Naive thymus-derived CD4-positive, alpha-beta T cell (primary cell): ENCODE data around the gene PRSS21. TPM values are rescaled to one million over a fixed set of nuclear protein-coding genes. Genes with fewer than 3 reads are reported as not detected.

Experiments
- ATAC-seq: fragments of 150-1000 bp; cut with Tn5 transposase; 2 replicates; pipeline ENCODE4 v1.10.0; 2021; ENCODE audit warnings: mild to moderate bottlenecking, moderate library complexity
- CTCF ChIA-PET: fragments of 350-600 bp; sonication (Branson Sonifier 250); formaldehyde crosslinking; loops from one replicate; lab custom pipeline; 2021; ENCODE audit warnings: antibody characterized with exemption; lab: Charles Lee
- POLR2A ChIA-PET: fragments of 350-600 bp; sonication (Branson Sonifier 250); formaldehyde crosslinking; loops from one replicate; lab custom pipeline; 2021; ENCODE audit warnings: antibody characterized with exemption, inconsistent platforms; lab: Charles Lee
- DNase-seq, 9 donors: peaks; one replicate each; pipeline versions ENCODE4 v3.0.0 to v3.0.0-alpha.2; 2020 to 2022; ENCODE audit warnings: mixed read lengths in 1 of 9
- H3K27ac ChIP-seq: one replicate; pipeline ENCODE4 v1.7.0; 2013; ENCODE audit warnings: mild to moderate bottlenecking, low read depth, low read length, moderate library complexity
- H3K27me3 ChIP-seq, 2 donors: one replicate each; pipeline ENCODE4 v1.7.0; 2013; ENCODE audit warnings: low read length in 2 of 2, mild to moderate bottlenecking in 2 of 2, moderate library complexity in 2 of 2; ENCODE audit not compliant: control insufficient read depth in 2 of 2, insufficient read depth in 2 of 2
- H3K36me3 ChIP-seq, 3 experiments: 1 replicate in 2 of 3; 2 replicates in 1 of 3; pipeline ENCODE4 v1.7.0; 2013; ENCODE audit warnings: low read length in 3 of 3, mild to moderate bottlenecking in 3 of 3, moderate library complexity in 1 of 3; ENCODE audit not compliant: insufficient read depth in 3 of 3, control insufficient read depth in 2 of 3
- H3K4me1 ChIP-seq, 2 donors: one replicate each; pipeline ENCODE4 v1.7.0; 2013; ENCODE audit warnings: low read length in 2 of 2, mild to moderate bottlenecking in 2 of 2, moderate library complexity in 1 of 2; ENCODE audit not compliant: control insufficient read depth in 2 of 2, insufficient read depth in 2 of 2
- H3K4me3 ChIP-seq: 2 replicates; pipeline ENCODE4 v1.7.0; 2013; ENCODE audit warnings: mild to moderate bottlenecking, low read length
- H3K9me3 ChIP-seq, 3 experiments: 1 replicate in 2 of 3; 2 replicates in 1 of 3; pipeline ENCODE4 v1.7.0; 2013; ENCODE audit warnings: low read length in 3 of 3; ENCODE audit not compliant: control insufficient read depth in 2 of 3
- H3K27ac Mint-ChIP-seq, 9 donors: one replicate each; pipeline ENCODE4 v1.8.0; 2020 to 2022; ENCODE audit warnings: mixed read lengths in 9 of 9, mild to moderate bottlenecking in 8 of 9, moderate library complexity in 5 of 9, inconsistent platforms in 2 of 9
- H3K27me3 Mint-ChIP-seq, 5 donors: one replicate each; pipeline ENCODE4 v1.8.0; 2021 to 2022; ENCODE audit warnings: mixed read lengths in 5 of 5, mild to moderate bottlenecking in 1 of 5
- H3K36me3 Mint-ChIP-seq, 5 donors: one replicate each; pipeline ENCODE4 v1.8.0; 2020 to 2022; ENCODE audit warnings: mixed read lengths in 5 of 5, mild to moderate bottlenecking in 3 of 5, inconsistent platforms in 1 of 5
- H3K4me1 Mint-ChIP-seq, 7 donors: one replicate each; pipeline ENCODE4 v1.8.0; 2020 to 2022; ENCODE audit warnings: mixed read lengths in 7 of 7, mild to moderate bottlenecking in 3 of 7, inconsistent platforms in 1 of 7
- H3K4me3 Mint-ChIP-seq, 10 donors: one replicate each; pipeline ENCODE4 v1.8.0; 2020 to 2022; ENCODE audit warnings: mild to moderate bottlenecking in 10 of 10, mixed read lengths in 10 of 10, moderate library complexity in 6 of 10, inconsistent platforms in 2 of 10
- H3K9me3 Mint-ChIP-seq, 11 donors: one replicate each; pipeline ENCODE4 v1.8.0; 2020 to 2022; ENCODE audit warnings: mixed read lengths in 11 of 11, mild to moderate bottlenecking in 4 of 11, inconsistent platforms in 1 of 11, moderate library complexity in 1 of 11
- intact Hi-C, 2 donors: fragments of 100-400 bp; cut with micrococcal nuclease; formaldehyde crosslinking; loops; one replicate each; pipeline ENCODE4 v1.15.1; 2023
- polyA plus RNA-seq, 2 donors: library from polyadenylated mRNA; unstranded; fragments of 300-500 nt; fragmentation: Illumina TruSeq; gene quantifications; one replicate each; pipeline ENCODE4 v1.2.3, GENCODE V29; 2021
- total RNA-seq, 6 experiments: library from RNA in 5 of 6; stranded (reverse) in 5 of 6; gene quantifications; 1 replicate in 5 of 6; 2 replicates in 1 of 6; pipeline ENCODE4 v1.2.3 and lab custom pipeline; 2021 to 2026

Gene PRSS21
- total and polyA plus RNA-seq, 7 experiments from 2014 or later: 1.1 to 11.2 (median 1.8) TPM; not detected in 1

DNA sequence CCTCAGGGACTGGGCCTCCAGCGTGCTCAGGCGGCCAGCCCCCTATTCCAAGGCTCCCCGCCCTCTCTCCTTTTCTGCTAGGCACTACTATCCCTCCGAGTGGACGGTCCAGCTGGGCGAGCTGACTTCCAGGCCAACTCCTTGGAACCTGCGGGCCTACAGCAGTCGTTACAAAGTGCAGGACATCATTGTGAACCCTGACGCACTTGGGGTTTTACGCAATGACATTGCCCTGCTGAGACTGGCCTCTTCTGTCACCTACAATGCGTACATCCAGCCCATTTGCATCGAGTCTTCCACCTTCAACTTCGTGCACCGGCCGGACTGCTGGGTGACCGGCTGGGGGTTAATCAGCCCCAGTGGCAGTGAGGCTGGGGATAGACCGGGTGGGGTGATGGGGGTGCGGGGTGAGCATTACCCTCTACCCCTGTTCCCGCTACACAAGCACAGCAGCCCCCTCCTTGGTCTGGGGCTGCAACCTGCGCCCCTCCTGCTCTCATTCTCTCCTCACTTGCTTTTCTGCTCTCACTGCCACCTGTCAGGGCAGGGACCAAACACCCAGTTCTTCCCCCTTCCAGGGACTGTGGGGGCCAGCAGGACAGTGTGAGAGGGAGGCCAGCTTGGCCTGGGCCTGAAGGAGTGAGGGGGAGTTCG lies 17.7 kb upstream of the PRSS21 start:
- H3K4me3 Mint-ChIP-seq: no peak overlapping the region
- no peak overlapping the region for H3K27ac Mint-ChIP-seq
- intact Hi-C loops: no loop called here
- H3K36me3 ChIP-seq: no peaks in the 10 kb centered on the region
- H3K4me3 ChIP-seq: no peak overlapping the region
- ChIA-PET POLR2A (interaction anchor here (1.0 kb wide), 1 partner anchor 81 kb away, joined by 6 read pairs; no protein-coding TSS in a partner anchor), CTCF (no interaction called here)
- DNase-seq (no peak), ATAC-seq (no peak)
- peaks cover 0 to 2% (median 0%) of the 10 kb centered on the region in 7 donors for H3K4me1 Mint-ChIP-seq
- peaks cover 5 to 19% (median 5%) of the 10 kb centered on the region in 5 donors for H3K27me3 Mint-ChIP-seq
- H3K9me3 ChIP-seq: peaks cover 0 to 8% (median 0%) of the 10 kb centered on the region in 3 experiments
- no peaks in the 10 kb centered on the region for H3K27me3 ChIP-seq
- peaks cover 0 to 17% (median 7%) of the 10 kb centered on the region in 11 donors for H3K9me3 Mint-ChIP-seq
- H3K36me3 Mint-ChIP-seq: peaks cover 0 to 9% (median 0%) of the 10 kb centered on the region in 5 donors
- no peak overlapping the region for H3K27ac ChIP-seq
- H3K4me1 ChIP-seq: no peaks in the 10 kb centered on the region

DNA sequence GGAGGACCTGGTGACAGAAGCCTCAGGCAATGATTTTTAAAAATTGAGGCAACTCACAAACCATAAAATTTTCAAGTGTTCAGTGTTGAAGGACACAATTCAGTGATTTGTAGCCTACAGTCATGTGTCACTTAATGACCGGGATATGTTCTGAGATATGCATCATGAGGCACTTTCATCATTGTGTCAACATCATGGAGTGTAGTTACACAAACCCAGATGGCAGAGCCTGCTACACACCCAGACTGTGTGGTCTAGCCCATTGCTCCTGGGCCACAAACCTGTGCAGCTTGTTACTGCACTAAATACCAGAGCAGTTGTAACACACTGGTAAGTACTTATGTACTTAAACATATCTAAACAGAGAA lies 17.2 kb upstream of the PRSS21 start:
- H3K27ac Mint-ChIP-seq: no peak overlapping the region
- no peak overlapping the region for H3K4me3 Mint-ChIP-seq
- H3K4me1 ChIP-seq: no peaks in the 10 kb centered on the region
- peak; percentile 47 for ATAC-seq
- H3K36me3 ChIP-seq: no peaks in the 10 kb centered on the region
- peaks cover 0 to 18% (median 10%) of the 10 kb centered on the region in 11 donors for H3K9me3 Mint-ChIP-seq
- peaks cover 0 to 13% (median 0%) of the 10 kb centered on the region in 3 experiments for H3K9me3 ChIP-seq
- peaks cover under 1 to 14% (median 5%) of the 10 kb centered on the region in 5 donors for H3K27me3 Mint-ChIP-seq
- intact Hi-C loops: no loop called here
- POLR2A ChIA-PET: interaction anchor here (1.0 kb wide), 1 partner anchor 82 kb away, joined by 6 read pairs; no protein-coding TSS in a partner anchor
- H3K27me3 ChIP-seq: no peaks in the 10 kb centered on the region
- DNase-seq: no peak
- no peak overlapping the region for H3K27ac ChIP-seq
- peaks cover 0 to 2% (median 0%) of the 10 kb centered on the region in 7 donors for H3K4me1 Mint-ChIP-seq
- CTCF ChIA-PET: interaction anchor here (0.6 kb wide), 1 partner anchor 659 kb away, joined by 4 read pairs; no protein-coding TSS in a partner anchor
- no peak overlapping the region for H3K4me3 ChIP-seq
- H3K36me3 Mint-ChIP-seq: peaks cover 0 to 9% (median 0%) of the 10 kb centered on the region in 5 donors

DNA sequence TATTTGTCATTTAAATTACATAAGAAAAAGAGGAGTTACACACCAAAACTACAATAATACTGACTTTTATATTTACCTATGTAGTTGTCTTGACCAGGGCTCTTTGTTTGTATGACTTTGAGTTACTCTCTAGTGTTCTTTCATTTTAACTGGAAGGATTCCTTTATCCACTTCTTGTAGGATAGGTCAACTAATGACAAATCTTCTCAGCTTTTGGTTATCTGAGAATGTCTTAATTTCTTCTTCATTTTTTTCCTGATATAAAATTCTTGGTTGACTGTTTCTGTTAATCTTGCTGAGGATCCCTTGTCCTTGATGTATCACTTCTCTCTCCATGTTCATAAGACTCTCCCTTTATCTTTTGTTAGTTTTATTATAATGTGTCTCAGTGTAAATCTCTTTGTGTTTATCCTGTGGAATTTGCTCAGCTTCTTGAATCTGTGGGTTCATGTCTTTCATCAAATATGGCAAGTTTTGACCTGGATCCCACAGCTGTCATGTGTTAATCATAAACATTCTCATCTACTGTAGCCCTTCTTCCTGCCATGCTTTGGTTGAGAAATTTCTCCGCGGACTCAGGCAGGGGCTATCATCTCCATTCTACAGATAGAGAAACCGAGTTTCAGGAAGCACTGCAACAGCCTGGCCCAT lies 13.4 kb upstream of the PRSS21 start:
- DNase-seq (no peak), ATAC-seq (no peak)
- no peak overlapping the region for H3K27ac ChIP-seq
- peaks cover 0 to 2% (median 0%) of the 10 kb centered on the region in 7 donors for H3K4me1 Mint-ChIP-seq
- peaks cover 7 to 17% (median 11%) of the 10 kb centered on the region in 5 donors for H3K27me3 Mint-ChIP-seq
- no peaks in the 10 kb centered on the region for H3K4me1 ChIP-seq
- no peak overlapping the region for H3K27ac Mint-ChIP-seq
- no peaks in the 10 kb centered on the region for H3K36me3 ChIP-seq
- ChIA-PET CTCF (no interaction called here), POLR2A (interaction anchor here (0.5 to 0.7 kb wide), 2 partner anchors 55 to 1534 kb away, joined by 3 read pairs; no protein-coding TSS in a partner anchor)
- peaks cover 0 to 13% (median 0%) of the 10 kb centered on the region in 3 experiments for H3K9me3 ChIP-seq
- H3K9me3 Mint-ChIP-seq: peaks cover 0 to 20% (median 10%) of the 10 kb centered on the region in 11 donors
- H3K36me3 Mint-ChIP-seq: peaks cover 0 to 10% (median 0%) of the 10 kb centered on the region in 5 donors
- intact Hi-C loops: no loop called here
- no peak overlapping the region for H3K4me3 Mint-ChIP-seq
- no peak overlapping the region for H3K4me3 ChIP-seq
- H3K27me3 ChIP-seq: no peaks in the 10 kb centered on the region

DNA sequence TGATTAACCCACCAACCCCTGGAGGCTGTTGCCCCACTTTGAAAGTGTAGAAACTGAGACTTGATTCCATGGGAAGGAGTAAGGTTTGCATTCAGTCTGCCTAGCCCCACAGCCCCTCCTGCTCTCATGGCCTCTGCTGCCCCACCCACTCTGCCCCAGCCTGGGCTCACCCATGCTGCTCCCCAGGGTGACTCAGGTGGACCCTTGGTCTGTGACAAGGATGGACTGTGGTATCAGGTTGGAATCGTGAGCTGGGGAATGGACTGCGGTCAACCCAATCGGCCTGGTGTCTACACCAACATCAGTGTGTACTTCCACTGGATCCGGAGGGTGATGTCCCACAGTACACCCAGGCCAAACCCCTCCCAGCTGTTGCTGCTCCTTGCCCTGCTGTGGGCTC lies 12.3 kb upstream of the PRSS21 start:
- H3K27ac ChIP-seq: no peak overlapping the region
- no peak overlapping the region for H3K4me3 ChIP-seq
- Mint-ChIP-seq H3K27me3 (peaks cover 7 to 21% (median 18%) of the 10 kb centered on the region in 5 donors), H3K27ac (no peak overlapping the region), H3K4me1 (peaks cover 0 to 2% (median 0%) of the 10 kb centered on the region in 7 donors), H3K4me3 (no peak overlapping the region), H3K36me3 (peaks cover 0 to 14% (median 3%) of the 10 kb centered on the region in 5 donors), H3K9me3 (peaks cover 0 to 29% (median 12%) of the 10 kb centered on the region in 11 donors)
- no peaks in the 10 kb centered on the region for H3K36me3 ChIP-seq
- no peak for DNase-seq
- ChIA-PET POLR2A (no interaction called here), CTCF (no interaction called here)
- peaks cover 0 to 13% (median 0%) of the 10 kb centered on the region in 3 experiments for H3K9me3 ChIP-seq
- H3K4me1 ChIP-seq: no peaks in the 10 kb centered on the region
- no peak for ATAC-seq
- intact Hi-C loops: no loop called here
- H3K27me3 ChIP-seq: no peaks in the 10 kb centered on the region

- H3K4me1 ChIP-seq: no peaks in the 10 kb centered on the region
- POLR2A ChIA-PET: no interaction called here
- no peak overlapping the region for H3K4me3 ChIP-seq
- no peaks in the 10 kb centered on the region for H3K27me3 ChIP-seq
- no peaks in the 10 kb centered on the region for H3K36me3 ChIP-seq
- no peak for DNase-seq
- peaks cover 0 to 14% (median 3%) of the 10 kb centered on the region in 5 donors for H3K36me3 Mint-ChIP-seq
- H3K27ac Mint-ChIP-seq: no peak overlapping the region
- intact Hi-C loops: no loop called here
- peaks cover 7 to 26% (median 21%) of the 10 kb centered on the region in 5 donors for H3K27me3 Mint-ChIP-seq
- no peak overlapping the region for H3K4me3 Mint-ChIP-seq
- no peak overlapping the region for H3K27ac ChIP-seq
- H3K9me3 Mint-ChIP-seq: peaks cover 0 to 29% (median 12%) of the 10 kb centered on the region in 11 donors
- CTCF ChIA-PET: no interaction called here
- peaks cover 0 to 13% (median 0%) of the 10 kb centered on the region in 3 experiments for H3K9me3 ChIP-seq
- no peak for ATAC-seq
- peaks cover 0 to 2% (median 0%) of the 10 kb centered on the region in 7 donors for H3K4me1 Mint-ChIP-seq
Measured at GRCh38 chr16:2806286-2806685, 10.8 kb upstream of the PRSS21 start.

DNA sequence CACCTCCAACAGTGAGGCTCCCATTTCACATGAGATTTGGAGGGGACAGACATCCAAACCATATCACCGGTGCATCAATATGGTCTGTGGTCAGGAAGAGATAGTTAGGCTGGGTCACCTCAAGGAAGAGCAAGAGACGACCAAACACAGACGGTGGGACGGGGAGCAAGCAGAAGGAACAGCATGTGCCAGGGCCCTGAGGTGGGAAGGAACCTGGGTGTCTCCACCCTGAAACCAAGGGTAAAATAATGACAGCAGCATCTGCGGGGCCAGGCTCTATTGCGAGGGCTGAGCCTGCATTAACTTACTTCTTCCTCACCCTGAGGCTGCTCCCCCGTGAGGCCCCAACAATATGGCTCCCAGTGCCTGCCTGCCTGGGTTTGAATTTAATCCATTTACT lies 8.9 kb upstream of the PRSS21 start:
- no peaks in the 10 kb centered on the region for H3K27me3 ChIP-seq
- ATAC-seq (no peak), DNase-seq (no peak)
- Mint-ChIP-seq H3K4me1 (peaks cover 0 to under 1% (median 0%) of the 10 kb centered on the region in 7 donors), H3K36me3 (peaks cover 0 to 11% (median 3%) of the 10 kb centered on the region in 5 donors), H3K4me3 (no peak overlapping the region), H3K27ac (no peak overlapping the region), H3K9me3 (peaks cover 0 to 24% (median 11%) of the 10 kb centered on the region in 11 donors), H3K27me3 (peaks cover 7 to 29% (median 18%) of the 10 kb centered on the region in 5 donors)
- no peak overlapping the region for H3K27ac ChIP-seq
- ChIA-PET POLR2A (no interaction called here), CTCF (no interaction called here)
- intact Hi-C loops: no loop called here
- H3K36me3 ChIP-seq: no peaks in the 10 kb centered on the region
- peaks cover 0 to 13% (median 0%) of the 10 kb centered on the region in 3 experiments for H3K9me3 ChIP-seq
- H3K4me1 ChIP-seq: no peaks in the 10 kb centered on the region
- no peak overlapping the region for H3K4me3 ChIP-seq
